Fibroblast of skin of scalp (primary cell): ENCODE results near the gene ZBED5.

Experiments
- DNase-seq: peaks from one replicate; pipeline ENCODE4 v3.0.0-alpha.2; 2013

The ZBED5 gene

GRCh38 chr11:10878408-10879214 lies 20.8 kb upstream of the ZBED5 start:
- DNase-seq, result peak; percentile 68

GRCh38 chr11:10876158-10876557 lies 18.3 kb upstream of the ZBED5 start:
- peak; percentile 68 for DNase-seq

GRCh38 chr11:10875430-10876021 lies 17.7 kb upstream of the ZBED5 start:
- peak; percentile 17 for DNase-seq

GRCh38 chr11:10872097-10872496 lies 14.2 kb upstream of the ZBED5 start:
- DNase-seq, result no peak

- DNase-seq, result no peak
Measured at GRCh38 chr11:10868352-10868751, 10.5 kb upstream of the ZBED5 start.

GRCh38 chr11:10866893-10867331 lies 9.1 kb upstream of the ZBED5 start:
- peak; percentile 57 for DNase-seq

- no peak for DNase-seq
Measured at GRCh38 chr11:10865837-10866270, 8.0 kb upstream of the ZBED5 start.

GRCh38 chr11:10864688-10865087 lies 6.8 kb upstream of the ZBED5 start:
- no peak for DNase-seq

- DNase-seq, result no peak
Measured at GRCh38 chr11:10862446-10862845, 4.6 kb upstream of the ZBED5 start.

- DNase-seq, result no peak
Measured at GRCh38 chr11:10861799-10862198, 3.9 kb upstream of the ZBED5 start.

- no peak for DNase-seq
Measured at GRCh38 chr11:10861047-10861446, 3.2 kb upstream of the ZBED5 start.

- DNase-seq, result peak; percentile 62
Measured at GRCh38 chr11:10858439-10859325, 829 bp upstream of the ZBED5 start.

- DNase-seq, result no peak
Measured at GRCh38 chr11:10857459-10857708, 469 bp downstream of the ZBED5 start.

GRCh38 chr11:10856689-10857458 lies 979 bp downstream of the ZBED5 start:
- DNase-seq, result peak; percentile 43

GRCh38 chr11:10855295-10855694 lies 2.6 kb downstream of the ZBED5 start:
- DNase-seq, result no peak

- no peak for DNase-seq
Measured at GRCh38 chr11:10847960-10848860, 9.6 kb downstream of the ZBED5 start.

GRCh38 chr11:10846660-10847059 lies 11.2 kb downstream of the ZBED5 start:
- no peak for DNase-seq

- no peak for DNase-seq
Measured at GRCh38 chr11:10845589-10845988, 12.3 kb downstream of the ZBED5 start.

GRCh38 chr11:10844796-10845195 lies 13.1 kb downstream of the ZBED5 start:
- DNase-seq, result peak; percentile 36

GRCh38 chr11:10844356-10844755 lies 13.5 kb downstream of the ZBED5 start:
- DNase-seq, result peak; percentile 25

- DNase-seq, result no peak
Measured at GRCh38 chr11:10838881-10839280, 19.0 kb downstream of the ZBED5 start.

- no peak for DNase-seq
Measured at GRCh38 chr11:10838083-10838482, 19.8 kb downstream of the ZBED5 start.
